Uterus (tissue), 2 donors: Measurements from ENCODE around the gene DNASE1L3.
"Not testable (repeated sequence)": the region's sequence is repeated elsewhere in the genome, so short reads cannot be mapped to it uniquely, and the experiment has no call there.

Experiments
- CTCF ChIP-seq, 4 experiments: fragments of 200-600 bp in 2 of 4; fragments of 450-650 bp in 2 of 4; sonication (generic) in 2 of 4; IDR thresholded peaks; one replicate each; pipeline ENCODE4 v1.5.1; 2016 to 2019; ENCODE audit warnings: antibody characterized with exemption in 4 of 4, mild to moderate bottlenecking in 2 of 4, moderate library complexity in 1 of 4
- POLR2A ChIP-seq, 2 donors: fragments of 450-650 bp; IDR thresholded peaks; one replicate each; pipeline ENCODE4 v1.6.1; 2016; ENCODE audit warnings: antibody characterized with exemption in 2 of 2, mild to moderate bottlenecking in 1 of 2, moderate library complexity in 1 of 2

GRCh38 chr3:58242860-58243259, 32.1 kb upstream of the DNASE1L3 start:
- not testable (repeated sequence) for TF ChIP-seq CTCF, POLR2A (IDR thresholded peaks at IDR 0.05)
